GM10266 (cell line): ENCODE measurements around the gene MYO18A.
"Not testable (repeated sequence)": the region's sequence is repeated elsewhere in the genome, so short reads cannot be mapped to it uniquely, and the experiment has no call there.

Experiments
- DNase-seq: peaks from one replicate; pipeline ENCODE4 v3.0.0; 2012; ENCODE audit errors: extremely low spot score
- CTCF ChIP-seq: IDR thresholded peaks from 2 replicates; pipeline ENCODE4 v1.5.1; 2012; ENCODE audit warnings: mild to moderate bottlenecking, low read depth; ENCODE audit not compliant: control insufficient read depth, insufficient read depth; ENCODE audit errors: missing control alignments

The MYO18A gene

GRCh38 chr17:29180034-29180787 lies at the start of gene MYO18A:
MYO18A (minus strand) TSS chr17:29180398; CDS start chr17:29166940, 13,458 bp downstream.
- TF ChIP-seq CTCF = peak; percentile 85
- peak; percentile 97 for DNase-seq

DNA sequence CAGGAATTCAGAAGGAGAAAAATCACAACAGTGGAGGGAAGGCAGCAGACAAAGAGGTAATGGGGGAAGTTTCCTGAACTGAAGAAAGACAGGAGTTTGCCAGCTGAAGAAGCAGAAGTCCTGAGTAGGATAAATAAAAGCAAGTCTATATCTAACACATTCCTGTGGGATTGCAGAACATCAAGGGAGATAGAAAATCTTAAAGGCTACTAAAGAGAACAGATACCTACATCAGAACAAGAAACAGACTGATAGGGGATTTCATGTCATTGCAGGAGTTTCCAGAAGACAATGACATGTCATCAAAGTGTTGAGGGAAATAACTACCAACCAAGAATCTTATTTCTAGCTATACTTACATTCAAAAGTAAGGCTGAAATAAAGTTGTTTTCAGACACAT lies 45.2 kb upstream of the MYO18A start:
- TF ChIP-seq CTCF = no peak
- no peak for DNase-seq

DNA sequence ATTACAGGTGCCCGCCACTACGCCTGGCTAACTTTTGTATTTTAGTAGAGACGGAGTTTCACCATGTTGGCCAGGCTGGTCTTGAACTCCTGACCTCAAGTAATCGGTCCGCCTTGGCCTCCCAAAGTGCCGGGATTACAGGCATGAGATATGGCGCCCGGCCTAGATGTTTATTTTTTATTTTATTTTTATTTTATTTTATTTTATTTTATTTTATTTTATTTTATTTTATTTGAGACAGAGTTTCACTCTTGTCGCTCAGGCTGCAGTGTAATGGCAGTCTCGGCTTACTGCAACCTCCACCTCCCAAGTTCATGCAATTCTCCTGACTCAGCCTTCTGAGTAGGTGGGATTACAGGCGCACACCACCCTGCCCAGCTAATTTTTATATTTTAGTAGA lies 41.1 kb upstream of the MYO18A start:
- DNase-seq = not testable (repeated sequence)

DNA sequence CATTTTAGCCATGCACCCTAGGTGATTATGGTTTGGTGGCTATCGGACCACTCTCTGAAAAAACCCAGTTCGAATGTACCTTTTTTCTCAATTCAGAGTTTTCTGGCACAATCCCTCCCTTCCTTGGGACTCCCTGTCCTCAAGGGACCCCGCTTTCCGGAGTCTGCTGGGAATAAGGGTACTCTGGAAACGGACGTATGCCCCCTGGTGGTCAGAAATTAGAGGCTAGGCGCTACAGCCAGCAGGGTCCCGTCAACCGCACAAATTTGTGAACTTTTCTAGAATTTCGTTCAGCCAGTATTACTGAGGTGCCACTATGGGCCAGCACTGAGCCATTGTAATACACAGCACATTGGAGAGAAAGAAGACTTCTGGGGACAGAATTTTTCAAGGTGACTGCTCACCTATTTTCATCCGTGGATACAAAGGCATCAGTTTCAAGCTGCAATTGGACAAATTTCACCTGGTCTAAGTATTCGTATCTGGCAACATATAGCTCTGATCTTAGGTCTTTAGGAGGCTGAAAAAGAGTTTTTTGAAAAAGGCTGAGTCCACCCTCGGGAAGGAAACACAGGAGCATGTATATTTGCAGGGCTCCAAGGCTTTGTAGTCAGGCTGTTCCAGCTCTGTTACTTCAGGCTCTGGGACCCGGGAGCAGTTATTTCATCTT lies 39.3 kb upstream of the MYO18A start:
- peak; percentile 73 for DNase-seq

DNA sequence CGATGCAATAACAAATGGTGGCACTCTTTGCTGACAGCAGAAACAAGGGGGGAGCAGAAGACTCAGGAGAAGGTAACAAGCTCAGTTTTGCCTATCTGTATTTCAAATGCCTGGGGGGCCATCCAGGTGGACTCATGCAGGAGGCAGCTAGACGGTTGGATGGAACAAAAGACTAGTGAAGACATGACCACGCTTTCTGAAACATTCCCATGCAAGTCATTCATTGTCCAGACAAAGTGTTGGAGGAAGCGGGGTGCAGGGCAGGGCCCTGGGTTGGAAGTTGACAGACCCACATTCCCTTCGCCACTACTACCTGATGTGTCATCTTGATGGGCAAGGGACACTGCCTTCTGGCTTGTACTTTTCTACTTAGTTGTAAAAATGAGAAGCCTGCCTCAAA lies 36.7 kb upstream of the MYO18A start:
- TF ChIP-seq CTCF = no peak
- no peak for DNase-seq

More for the DNA sequence above, 39.3 kb upstream of the MYO18A start:
- peak; percentile 82 for TF ChIP-seq CTCF

- DNase-seq = no peak
Measured at GRCh38 chr17:29216181-29216580, 36.0 kb upstream of the MYO18A start.

DNA sequence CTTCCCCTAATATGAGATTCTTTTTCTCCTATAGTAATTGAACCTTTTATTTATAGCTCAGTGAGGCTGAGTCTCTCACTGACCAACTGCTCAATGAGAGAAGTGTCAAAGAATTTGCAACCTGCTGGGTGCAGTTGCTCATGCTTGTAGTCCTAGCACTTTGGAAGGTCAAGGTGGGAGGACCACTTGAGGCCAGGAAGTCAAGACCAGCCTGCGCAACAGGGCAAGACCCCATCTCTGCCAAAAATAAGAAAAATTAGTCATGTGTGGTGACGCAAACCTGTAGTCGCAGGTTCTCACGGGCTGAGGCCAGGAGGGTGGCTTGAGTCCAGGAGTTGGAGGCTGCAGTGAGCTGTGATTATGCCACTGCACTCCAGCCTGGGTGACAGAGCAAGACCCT lies 35.5 kb upstream of the MYO18A start:
- TF ChIP-seq CTCF = no peak
- no peak for DNase-seq

More at GRCh38 chr17:29216181-29216580, 36.0 kb upstream of the MYO18A start:
- no peak for TF ChIP-seq CTCF
